Activated naive CD8-positive, alpha-beta T cell treated with anti-CD3 and anti-CD28 coated beads, Interleukin-2, amount 10 ng/mL, durations not matched to agents 7 days and 5 days (primary cell): ENCODE results near the gene WNK3. TPM values are rescaled to one million over a fixed set of nuclear protein-coding genes. Genes with fewer than 3 reads are reported as not detected.

Source experiments
- ATAC-seq: fragments of 150-1000 bp; cut with Tn5 transposase; one replicate; pipeline ENCODE4 v1.10.0; 2021; ENCODE audit warnings: low read depth, moderate library complexity
- POLR2A ChIA-PET: fragments of 350-600 bp; sonication (Branson Sonifier 250); formaldehyde crosslinking; loops from one replicate; lab custom pipeline; 2021; ENCODE audit warnings: antibody characterized with exemption; lab: Charles Lee
- DNase-seq: peaks from one replicate; pipeline ENCODE4 v3.0.0; 2021
- H3K27ac Mint-ChIP-seq: one replicate; pipeline ENCODE4 v1.8.0; 2022; ENCODE audit warnings: mild to moderate bottlenecking, mixed read lengths
- H3K27me3 Mint-ChIP-seq: one replicate; pipeline ENCODE4 v1.8.0; 2022; ENCODE audit warnings: mild to moderate bottlenecking, moderate library complexity, mixed read lengths
- H3K36me3 Mint-ChIP-seq: one replicate; pipeline ENCODE4 v1.8.0; 2021; ENCODE audit warnings: mild to moderate bottlenecking, mixed read lengths
- H3K4me1 Mint-ChIP-seq: one replicate; pipeline ENCODE4 v1.8.0; 2021; ENCODE audit warnings: mixed read lengths
- H3K4me3 Mint-ChIP-seq: one replicate; pipeline ENCODE4 v1.8.0; 2022; ENCODE audit warnings: mild to moderate bottlenecking, moderate library complexity, mixed read lengths
- H3K9me3 Mint-ChIP-seq: one replicate; pipeline ENCODE4 v1.8.0; 2021; ENCODE audit warnings: mixed read lengths
- total RNA-seq, 2 experiments: library from RNA; stranded (reverse); gene quantifications; one replicate each; pipeline ENCODE4 v1.2.3, GENCODE V29; 2021

The WNK3 gene
- total RNA-seq, 2 experiments from 2014 or later: 0.26 to 0.33 TPM

GRCh38 chrX:54173791-54174190 is 184.1 kb downstream of the WNK3 start:
- POLR2A ChIA-PET: no interaction called here
- DNase-seq: no peak
- Mint-ChIP-seq H3K4me3 (no peak overlapping the region), H3K36me3 (peaks cover 25% of the 10 kb centered on the region), H3K4me1 (peaks cover 16% of the 10 kb centered on the region), H3K27me3 (no peaks in the 10 kb centered on the region), H3K27ac (no peak overlapping the region), H3K9me3 (no peaks in the 10 kb centered on the region)
- no peak for ATAC-seq

GRCh38 chrX:54172455-54172854 is 185.4 kb downstream of the WNK3 start:
- ATAC-seq: no peak

GRCh38 chrX:54171527-54172250 is 186.2 kb downstream of the WNK3 start:
- no peak for ATAC-seq
- Mint-ChIP-seq H3K27me3 (no peaks in the 10 kb centered on the region), H3K27ac (no peak overlapping the region), H3K36me3 (peaks cover 11% of the 10 kb centered on the region), H3K4me3 (no peak overlapping the region), H3K9me3 (no peaks in the 10 kb centered on the region), H3K4me1 (peaks cover 1% of the 10 kb centered on the region)
- POLR2A ChIA-PET: no interaction called here
- DNase-seq: no peak

More at GRCh38 chrX:54172455-54172854, 185.4 kb downstream of the WNK3 start:
- DNase-seq: no peak
- Mint-ChIP-seq H3K4me1 (peaks cover 8% of the 10 kb centered on the region), H3K9me3 (no peaks in the 10 kb centered on the region), H3K27me3 (no peaks in the 10 kb centered on the region), H3K36me3 (peaks cover 19% of the 10 kb centered on the region), H3K4me3 (no peak overlapping the region), H3K27ac (no peak overlapping the region)
- POLR2A ChIA-PET: interaction anchor here (0.6 kb wide), 1 partner anchor 721 kb away, joined by 3 read pairs; no protein-coding TSS in a partner anchor

- Mint-ChIP-seq H3K4me3 (no peak overlapping the region), H3K27ac (no peak overlapping the region)
- POLR2A ChIA-PET: no interaction called here
These were observed 186.8 kb downstream of the WNK3 start for GRCh38 chrX:54171091-54171490.

GRCh38 chrX:54166915-54167314 is 190.9 kb downstream of the WNK3 start:
- Mint-ChIP-seq H3K27me3 (no peaks in the 10 kb centered on the region), H3K4me3 (no peak overlapping the region), H3K4me1 (no peaks in the 10 kb centered on the region), H3K27ac (no peak overlapping the region), H3K36me3 (no peaks in the 10 kb centered on the region), H3K9me3 (no peaks in the 10 kb centered on the region)
- DNase-seq (no peak), ATAC-seq (no peak)
- POLR2A ChIA-PET: no interaction called here

More at GRCh38 chrX:54171091-54171490, 186.8 kb downstream of the WNK3 start:
- Mint-ChIP-seq H3K27me3 (no peaks in the 10 kb centered on the region), H3K4me1 (no peaks in the 10 kb centered on the region), H3K9me3 (no peaks in the 10 kb centered on the region), H3K36me3 (peaks cover 7% of the 10 kb centered on the region)
- no peak for DNase-seq
- ATAC-seq: no peak

GRCh38 chrX:54157561-54157960 is 200.3 kb downstream of the WNK3 start:
- no peaks in the 10 kb centered on the region for H3K9me3 Mint-ChIP-seq
- H3K4me3 Mint-ChIP-seq: no peak overlapping the region
- H3K4me1 Mint-ChIP-seq: peaks cover 2% of the 10 kb centered on the region
- peaks cover 7% of the 10 kb centered on the region for H3K36me3 Mint-ChIP-seq
- ATAC-seq (no peak), DNase-seq (no peak)
- H3K27me3 Mint-ChIP-seq: no peaks in the 10 kb centered on the region
- POLR2A ChIA-PET: no interaction called here
- no peak overlapping the region for H3K27ac Mint-ChIP-seq

Other genes starting within 250 kb of the WNK3 start
- gene FAM120C, start 174.8 kb downstream of the WNK3 start, total RNA-seq: 10 to 100 TPM; 12.9 to 14.7 TPM
- gene TSR2, start 82.4 kb upstream of the WNK3 start, total RNA-seq: 10 to 100 TPM; 32.4 to 33.8 TPM
- gene FGD1, start 138.2 kb upstream of the WNK3 start, total RNA-seq: under 1 TPM; 0.06 TPM
- gene GNL3L, start 172.2 kb upstream of the WNK3 start, total RNA-seq: 10 to 100 TPM; 43.7 to 44.5 TPM